ENCODE measurements around the gene DOCK10. TPM values are rescaled to one million over a fixed set of nuclear protein-coding genes. Genes with fewer than 3 reads are reported as not detected.

Gene DOCK10
- polyA plus RNA-seq, 1 donor (not counting 4 experiments of a cell fraction or from before 2014, with no cell fraction given), result 2.5 TPM

DNA sequence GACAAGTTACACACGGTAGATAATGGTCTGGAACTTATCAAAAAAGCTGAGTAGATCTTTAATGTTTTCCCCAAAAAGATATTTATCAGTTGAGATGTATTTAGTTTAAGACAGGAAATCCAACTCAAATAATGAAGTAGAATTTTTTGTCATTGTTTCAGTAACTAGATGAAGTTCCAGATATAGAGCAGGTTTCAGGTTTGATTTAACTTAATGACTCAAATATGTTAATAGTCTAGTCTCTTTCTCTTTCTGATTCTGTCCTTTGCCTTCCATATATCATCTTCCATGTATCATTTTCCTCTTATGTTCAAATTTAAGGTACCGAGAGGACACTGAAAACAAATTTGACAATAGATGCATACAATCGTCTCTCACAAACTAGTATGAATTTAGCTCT is 23.6 kb upstream of the DOCK10 start:
- Histone ChIP-seq H2AFZ (ENCODE audit: control insufficient read depth, low read length) (no peak overlapping the region), H3K4me1 (ENCODE audit: control insufficient read depth, extremely low read depth, insufficient read depth, low read length) (no peaks in the 10 kb centered on the region), H4K20me1 (ENCODE audit: control insufficient read depth, extremely low read depth, insufficient read depth, low read length) (no peaks in the 10 kb centered on the region), H3K27me3 (ENCODE audit: control insufficient read depth, extremely low read depth, insufficient read depth, low read length) (no peaks in the 10 kb centered on the region), H3K9me3 (ENCODE audit: control insufficient read depth, low read depth, low read length) (no peaks in the 10 kb centered on the region), H3K36me3 (ENCODE audit: control insufficient read depth in 2 of 2, extremely low read depth in 1 of 2, insufficient read depth in 2 of 2, low read length in 2 of 2) (no peaks in the 10 kb centered on the region), H3K4me3 (ENCODE audit: control insufficient read depth in 2 of 3, extremely low read depth in 1 of 3, insufficient read depth in 2 of 3, low read depth in 1 of 3, low read length in 3 of 3) (no peak overlapping the region), H3K9me1 (ENCODE audit: control insufficient read depth, extremely low read depth, insufficient read depth, low read length) (no peaks in the 10 kb centered on the region), H3K4me2 (ENCODE audit: control insufficient read depth, extremely low read depth, insufficient read depth, low read depth, low read length) (no peak overlapping the region), H3K27ac (ENCODE audit: control insufficient read depth, insufficient read depth, low read length) (no peak overlapping the region), H3K79me2 (ENCODE audit: control insufficient read depth, insufficient read depth, low read length) (no peaks in the 10 kb centered on the region), H3K9ac (ENCODE audit: control insufficient read depth, extremely low read depth, insufficient read depth, low read length) (no peak overlapping the region)
- dilution Hi-C loops (cut with MboI; ENCODE audit: extremely low pct_ligation_motif_present, low sequenced_read_pairs), result no loop called here
- DNase-seq (ENCODE audit: low read depth, low spot score), result no peak
- FAIRE-seq, result no peak
- TF ChIP-seq, protein P1, sequence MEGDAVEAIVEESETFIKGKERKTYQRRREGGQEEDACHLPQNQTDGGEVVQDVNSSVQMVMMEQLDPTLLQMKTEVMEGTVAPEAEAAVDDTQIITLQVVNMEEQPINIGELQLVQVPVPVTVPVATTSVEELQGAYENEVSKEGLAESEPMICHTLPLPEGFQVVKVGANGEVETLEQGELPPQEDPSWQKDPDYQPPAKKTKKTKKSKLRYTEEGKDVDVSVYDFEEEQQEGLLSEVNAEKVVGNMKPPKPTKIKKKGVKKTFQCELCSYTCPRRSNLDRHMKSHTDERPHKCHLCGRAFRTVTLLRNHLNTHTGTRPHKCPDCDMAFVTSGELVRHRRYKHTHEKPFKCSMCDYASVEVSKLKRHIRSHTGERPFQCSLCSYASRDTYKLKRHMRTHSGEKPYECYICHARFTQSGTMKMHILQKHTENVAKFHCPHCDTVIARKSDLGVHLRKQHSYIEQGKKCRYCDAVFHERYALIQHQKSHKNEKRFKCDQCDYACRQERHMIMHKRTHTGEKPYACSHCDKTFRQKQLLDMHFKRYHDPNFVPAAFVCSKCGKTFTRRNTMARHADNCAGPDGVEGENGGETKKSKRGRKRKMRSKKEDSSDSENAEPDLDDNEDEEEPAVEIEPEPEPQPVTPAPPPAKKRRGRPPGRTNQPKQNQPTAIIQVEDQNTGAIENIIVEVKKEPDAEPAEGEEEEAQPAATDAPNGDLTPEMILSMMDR (optimal IDR thresholded peaks at IDR 0.05 in 1 of 3, IDR thresholded peaks at IDR 0.05 in 1 of 3, conservative IDR thresholded peaks at IDR 0.05 in 1 of 3; ENCODE audit: extremely low read depth in 1 of 3, insufficient read depth in 2 of 3, low read length in 3 of 3), result no peak
- no peak for TF ChIP-seq EZH2 (IDR thresholded peaks at IDR 0.05; ENCODE audit: low read length)

GRCh38 chr2:225064928-225065327 is 22.7 kb upstream of the DOCK10 start:
- DNase-seq (ENCODE audit: low read depth, low spot score), result no peak
- Histone ChIP-seq H3K27me3 (ENCODE audit: control insufficient read depth, extremely low read depth, insufficient read depth, low read length) (no peaks in the 10 kb centered on the region), H3K4me1 (ENCODE audit: control insufficient read depth, extremely low read depth, insufficient read depth, low read length) (no peaks in the 10 kb centered on the region), H3K9me1 (ENCODE audit: control insufficient read depth, extremely low read depth, insufficient read depth, low read length) (no peaks in the 10 kb centered on the region), H3K36me3 (ENCODE audit: control insufficient read depth in 2 of 2, extremely low read depth in 1 of 2, insufficient read depth in 2 of 2, low read length in 2 of 2) (no peaks in the 10 kb centered on the region), H3K27ac (ENCODE audit: control insufficient read depth, insufficient read depth, low read length) (no peak overlapping the region), H2AFZ (ENCODE audit: control insufficient read depth, low read length) (no peak overlapping the region), H4K20me1 (ENCODE audit: control insufficient read depth, extremely low read depth, insufficient read depth, low read length) (no peaks in the 10 kb centered on the region), H3K4me3 (ENCODE audit: control insufficient read depth in 2 of 3, extremely low read depth in 1 of 3, insufficient read depth in 2 of 3, low read depth in 1 of 3, low read length in 3 of 3) (no peak overlapping the region), H3K79me2 (ENCODE audit: control insufficient read depth, insufficient read depth, low read length) (no peaks in the 10 kb centered on the region), H3K4me2 (ENCODE audit: control insufficient read depth, extremely low read depth, insufficient read depth, low read depth, low read length) (no peak overlapping the region), H3K9ac (ENCODE audit: control insufficient read depth, extremely low read depth, insufficient read depth, low read length) (no peak overlapping the region), H3K9me3 (ENCODE audit: control insufficient read depth, low read depth, low read length) (no peaks in the 10 kb centered on the region)
- FAIRE-seq, result no peak
- no peak for TF ChIP-seq EZH2 (IDR thresholded peaks at IDR 0.05; ENCODE audit: low read length)
- TF ChIP-seq, protein P1 (optimal IDR thresholded peaks at IDR 0.05 in 1 of 3, IDR thresholded peaks at IDR 0.05 in 1 of 3, conservative IDR thresholded peaks at IDR 0.05 in 1 of 3; ENCODE audit: extremely low read depth in 1 of 3, insufficient read depth in 2 of 3, low read length in 3 of 3), result no peak
- dilution Hi-C loops (cut with MboI; ENCODE audit: extremely low pct_ligation_motif_present, low sequenced_read_pairs), result no loop called here
